NCI-H524 (cell line): ENCODE data around the gene PCDHA9.
"Not testable (repeated sequence)": the region's sequence is repeated elsewhere in the genome, so short reads cannot be mapped to it uniquely, and the experiment has no call there.

Source experiments
- DNase-seq, 2 experiments: peaks; one replicate each; lab custom pipeline; 2025; lab: John Stamatoyannopoulos, UW

The PCDHA9 gene

GRCh38 chr5:140835622-140836510 is 12.3 kb upstream of the PCDHA9 start:
- no peak for DNase-seq

GRCh38 chr5:140840978-140841962 is 6.9 kb upstream of the PCDHA9 start, which contains the start of gene PCDHA8:
PCDHA8 (plus strand) TSS chr5:140841187; CDS start chr5:140841322, 135 bp downstream.
- peak; percentile 5 to 61 for DNase-seq

DNA sequence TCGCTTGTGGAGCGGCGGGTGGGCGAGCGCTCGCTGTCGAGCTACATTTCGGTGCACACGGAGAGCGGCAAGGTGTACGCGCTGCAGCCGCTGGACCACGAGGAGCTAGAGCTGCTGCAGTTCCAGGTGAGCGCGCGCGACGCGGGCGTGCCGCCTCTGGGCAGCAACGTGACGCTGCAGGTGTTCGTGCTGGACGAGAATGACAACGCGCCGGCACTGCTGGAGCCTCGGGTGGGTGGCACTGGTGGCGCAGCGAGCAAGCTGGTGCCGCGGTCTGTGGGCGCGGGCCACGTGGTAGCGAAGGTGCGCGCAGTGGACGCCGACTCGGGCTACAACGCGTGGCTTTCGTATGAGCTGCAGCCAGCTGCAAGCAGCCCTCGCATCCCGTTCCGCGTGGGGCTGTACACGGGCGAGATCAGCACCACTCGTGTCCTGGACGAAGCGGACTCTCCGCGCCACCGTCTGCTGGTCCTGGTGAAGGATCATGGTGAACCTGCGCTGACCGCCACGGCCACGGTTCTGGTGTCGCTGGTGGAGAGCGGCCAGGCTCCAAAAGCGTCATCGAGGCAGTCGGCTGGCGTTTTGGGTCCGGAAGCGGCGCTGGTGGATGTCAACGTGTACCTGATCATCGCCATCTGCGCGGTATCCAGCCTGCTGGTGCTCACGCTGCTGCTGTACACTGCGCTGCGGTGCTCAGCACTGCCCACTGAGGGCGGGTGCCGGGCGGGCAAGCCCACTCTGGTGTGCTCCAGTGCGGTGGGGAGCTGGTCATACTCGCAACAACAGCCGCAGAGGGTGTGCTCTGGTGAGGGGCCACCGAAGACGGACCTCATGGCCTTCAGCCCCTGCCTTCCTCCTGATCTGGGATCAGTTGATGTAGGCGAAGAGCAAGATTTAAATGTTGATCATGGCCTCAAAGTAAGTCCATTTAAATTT is 5.1 kb upstream of the PCDHA9 start:
- no peak for DNase-seq

DNA sequence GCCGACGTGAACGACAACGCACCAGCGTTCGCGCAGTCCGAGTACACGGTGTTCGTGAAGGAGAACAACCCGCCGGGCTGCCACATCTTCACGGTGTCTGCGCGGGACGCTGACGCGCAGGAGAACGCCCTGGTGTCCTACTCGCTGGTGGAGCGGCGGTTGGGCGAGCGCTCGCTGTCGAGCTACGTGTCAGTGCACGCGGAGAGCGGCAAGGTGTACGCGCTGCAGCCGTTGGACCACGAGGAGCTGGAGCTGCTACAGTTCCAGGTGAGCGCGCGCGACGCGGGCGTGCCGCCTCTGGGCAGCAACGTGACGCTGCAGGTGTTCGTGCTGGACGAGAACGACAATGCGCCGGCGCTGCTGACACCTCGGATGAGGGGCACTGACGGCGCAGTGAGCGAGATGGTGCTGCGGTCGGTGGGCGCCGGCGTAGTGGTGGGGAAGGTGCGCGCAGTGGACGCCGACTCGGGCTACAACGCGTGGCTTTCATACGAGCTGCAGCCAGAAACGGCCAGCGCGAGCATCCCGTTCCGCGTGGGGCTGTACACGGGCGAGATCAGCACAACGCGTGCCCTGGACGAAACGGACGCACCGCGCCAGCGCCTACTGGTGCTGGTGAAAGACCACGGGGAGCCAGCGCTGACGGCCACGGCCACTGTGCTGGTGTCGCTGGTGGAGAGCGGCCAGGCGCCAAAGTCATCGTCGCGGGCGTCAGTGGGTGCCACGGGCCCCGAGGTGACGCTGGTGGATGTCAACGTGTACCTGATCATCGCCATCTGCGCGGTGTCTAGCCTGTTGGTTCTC is 1.9 kb downstream of the PCDHA9 start:
- not testable (repeated sequence) for DNase-seq

DNA sequence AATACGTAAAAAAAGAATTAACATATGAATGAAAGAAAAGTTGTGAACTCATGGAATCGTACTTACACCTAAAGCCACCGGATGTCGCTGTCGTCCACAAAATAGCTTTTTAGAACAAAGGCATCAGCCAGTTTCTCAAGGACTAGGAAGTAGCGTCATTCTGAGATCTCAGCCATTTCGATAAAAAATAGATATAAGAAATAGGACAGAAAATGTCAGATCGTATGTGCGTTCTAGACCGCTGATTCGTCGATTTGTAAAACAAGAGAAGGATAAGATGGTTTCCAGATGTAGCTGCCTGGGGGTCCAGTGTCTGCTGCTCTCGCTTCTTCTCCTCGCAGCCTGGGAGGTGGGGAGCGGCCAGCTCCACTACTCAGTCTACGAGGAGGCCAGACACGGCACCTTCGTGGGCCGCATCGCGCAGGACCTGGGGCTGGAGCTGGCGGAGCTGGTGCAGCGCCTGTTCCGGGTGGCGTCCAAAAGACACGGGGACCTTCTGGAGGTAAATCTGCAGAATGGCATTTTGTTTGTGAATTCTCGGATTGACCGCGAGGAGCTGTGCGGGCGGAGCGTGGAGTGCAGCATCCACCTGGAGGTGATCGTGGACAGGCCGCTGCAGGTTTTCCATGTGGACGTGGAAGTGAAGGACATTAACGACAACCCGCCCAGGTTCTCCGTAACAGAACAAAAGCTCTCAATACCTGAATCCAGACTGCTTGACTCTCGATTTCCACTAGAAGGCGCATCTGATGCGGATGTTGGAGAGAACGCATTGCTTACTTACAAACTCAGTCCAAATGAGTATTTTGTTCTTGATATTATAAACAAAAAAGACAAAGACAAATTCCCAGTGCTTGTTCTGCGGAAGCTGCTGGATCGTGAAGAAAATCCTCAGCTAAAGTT is 7.8 kb downstream of the PCDHA9 start, which contains the start of gene PCDHA10:
PCDHA10 (plus strand) TSS at position 126 of the 903 bp plus-strand sequence; CDS start at position 278, 152 bp downstream.
- no peak for DNase-seq

- DNase-seq: no peak
Observed at GRCh38 chr5:140857177-140857986, 9.2 kb downstream of the PCDHA9 start.

DNA sequence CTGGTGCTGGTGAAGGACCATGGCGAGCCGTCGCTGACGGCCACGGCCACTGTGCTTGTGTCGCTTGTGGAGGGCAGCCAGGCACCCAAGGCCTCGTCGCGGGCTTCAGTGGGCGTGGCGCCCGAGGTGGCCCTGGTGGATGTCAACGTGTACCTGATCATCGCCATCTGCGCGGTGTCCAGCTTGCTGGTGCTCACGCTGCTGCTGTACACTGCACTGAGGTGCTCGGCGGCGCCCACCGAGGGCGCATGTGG is 9.7 kb downstream of the PCDHA9 start:
- DNase-seq: no peak

DNA sequence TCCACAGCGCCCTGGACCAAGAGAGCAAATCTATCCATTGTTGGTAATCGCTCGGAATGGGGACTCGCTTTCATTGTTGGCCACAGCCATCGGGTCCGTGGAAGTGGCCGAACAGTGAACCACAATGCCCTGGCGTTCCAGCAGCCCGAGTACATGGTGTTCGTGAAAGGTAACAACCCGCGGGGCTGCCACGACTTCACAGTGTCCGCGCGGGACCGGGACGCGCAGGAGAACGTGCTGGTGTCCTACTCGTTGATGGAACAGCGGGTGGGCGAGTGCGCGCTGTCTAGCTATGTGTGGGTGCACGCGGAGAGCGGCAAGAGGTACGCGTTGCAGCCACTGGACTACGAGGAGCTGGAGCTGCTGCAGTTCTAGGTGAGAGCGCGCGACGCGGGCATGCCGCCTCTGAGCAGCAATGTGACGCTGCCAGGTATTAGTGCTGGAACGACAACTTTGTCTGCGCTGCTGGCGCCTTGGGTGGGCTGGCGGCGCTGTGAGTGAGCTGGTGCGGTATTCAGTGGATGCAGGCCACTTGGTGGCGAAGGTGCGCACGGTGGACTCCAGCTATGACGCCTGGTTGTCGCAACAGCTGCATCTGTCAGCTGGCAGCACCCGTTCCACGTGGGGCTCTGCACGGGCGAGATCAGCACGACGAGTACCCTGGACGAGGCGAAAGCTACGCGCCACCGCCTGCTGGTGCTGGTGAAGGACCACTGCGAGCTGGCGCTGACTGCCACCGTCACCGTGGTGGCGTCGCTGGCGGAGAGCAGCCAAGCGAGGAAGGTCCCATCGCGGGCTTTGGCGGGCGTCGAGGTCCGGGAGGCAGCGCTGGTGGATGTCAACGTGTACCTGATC is 14.5 kb downstream of the PCDHA9 start:
- DNase-seq: no peak

DNA sequence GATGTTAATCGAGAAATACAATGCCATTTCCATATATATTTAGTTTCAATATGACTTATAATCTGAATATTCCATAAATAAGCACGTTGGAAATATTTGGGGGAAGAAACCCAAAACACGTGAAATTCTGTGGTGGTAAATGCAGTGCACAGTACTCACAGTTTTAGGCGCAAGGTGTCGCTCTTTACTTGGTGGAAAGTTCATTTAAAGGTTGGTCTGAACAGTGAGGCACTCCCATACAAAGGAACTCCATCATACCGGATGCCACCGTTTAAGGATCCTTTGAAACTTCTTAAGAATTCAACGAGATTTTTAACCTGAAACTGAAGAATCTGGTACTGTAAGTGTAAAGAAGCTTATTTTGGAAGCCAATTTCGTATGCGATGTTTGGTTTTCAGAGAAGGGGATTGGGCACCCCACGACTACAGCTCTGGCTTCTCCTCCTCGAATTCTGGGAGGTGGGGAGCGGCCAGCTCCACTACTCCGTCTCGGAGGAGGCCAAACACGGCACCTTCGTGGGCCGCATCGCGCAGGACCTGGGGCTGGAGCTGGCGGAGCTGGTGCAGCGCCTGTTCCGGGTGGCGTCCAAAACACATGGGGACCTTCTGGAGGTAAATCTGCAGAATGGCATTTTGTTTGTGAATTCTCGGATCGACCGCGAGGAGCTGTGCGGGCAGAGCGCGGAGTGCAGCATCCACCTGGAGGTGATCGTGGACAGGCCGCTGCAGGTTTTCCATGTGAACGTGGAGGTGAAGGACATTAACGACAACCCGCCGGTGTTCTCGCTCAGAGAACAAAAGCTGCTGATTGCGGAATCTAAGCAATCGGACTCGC is 20.8 kb downstream of the PCDHA9 start, which contains the start of gene PCDHA11:
PCDHA11 (plus strand) TSS at position 237 of the 834 bp plus-strand sequence; CDS start at position 384, 147 bp downstream.
- DNase-seq: peak; percentile 59 to 83

DNA sequence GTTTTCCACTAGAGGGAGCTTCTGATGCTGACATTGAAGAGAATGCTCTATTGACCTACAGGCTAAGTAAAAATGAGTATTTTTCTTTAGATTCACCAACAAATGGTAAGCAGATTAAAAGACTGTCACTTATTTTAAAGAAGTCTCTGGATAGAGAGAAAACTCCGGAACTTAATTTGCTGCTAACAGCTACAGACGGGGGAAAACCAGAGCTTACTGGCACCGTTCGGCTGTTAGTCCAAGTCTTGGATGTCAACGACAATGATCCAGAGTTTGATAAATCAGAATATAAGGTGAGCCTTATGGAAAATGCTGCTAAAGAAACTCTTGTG is 21.3 kb downstream of the PCDHA9 start:
- DNase-seq: no peak

DNA sequence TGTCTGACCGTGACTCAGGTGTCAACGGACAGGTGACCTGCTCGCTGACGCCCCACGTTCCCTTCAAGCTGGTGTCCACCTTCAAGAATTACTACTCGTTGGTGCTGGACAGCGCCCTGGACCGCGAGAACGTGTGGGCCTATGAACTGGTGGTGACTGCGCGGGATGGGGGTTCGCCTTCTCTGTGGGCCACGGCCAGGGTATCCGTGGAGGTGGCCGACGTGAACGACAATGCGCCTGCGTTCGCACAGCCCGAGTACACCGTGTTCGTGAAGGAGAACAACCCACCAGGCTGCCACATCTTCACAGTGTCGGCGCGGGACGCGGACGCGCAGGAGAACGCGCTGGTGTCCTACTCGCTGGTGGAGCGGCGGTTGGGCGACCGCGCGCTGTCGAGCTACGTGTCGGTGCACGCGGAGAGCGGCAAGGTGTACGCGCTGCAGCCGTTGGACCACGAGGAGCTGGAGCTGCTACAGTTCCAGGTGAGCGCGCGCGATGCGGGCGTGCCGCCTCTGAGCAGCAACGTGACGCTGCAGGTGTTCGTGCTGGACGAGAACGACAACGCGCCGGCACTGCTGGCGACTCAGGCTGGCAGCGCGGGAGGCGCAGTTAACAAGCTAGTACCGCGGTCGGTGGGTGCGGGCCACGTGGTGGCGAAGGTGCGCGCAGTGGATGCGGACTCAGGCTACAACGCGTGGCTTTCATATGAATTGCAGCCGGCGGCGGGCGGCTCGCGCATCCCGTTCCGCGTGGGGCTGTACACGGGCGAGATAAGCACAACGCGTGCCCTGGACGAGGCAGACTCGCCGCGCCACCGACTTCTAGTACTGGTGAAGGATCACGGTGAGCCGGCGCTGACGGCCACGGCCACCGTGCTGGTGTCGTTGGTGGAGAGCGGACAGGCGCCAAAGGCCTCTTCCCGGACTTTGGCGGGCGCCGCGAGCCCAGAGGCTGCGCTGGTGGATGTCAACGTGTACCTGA is 22.3 kb downstream of the PCDHA9 start:
- DNase-seq: no peak

DNA sequence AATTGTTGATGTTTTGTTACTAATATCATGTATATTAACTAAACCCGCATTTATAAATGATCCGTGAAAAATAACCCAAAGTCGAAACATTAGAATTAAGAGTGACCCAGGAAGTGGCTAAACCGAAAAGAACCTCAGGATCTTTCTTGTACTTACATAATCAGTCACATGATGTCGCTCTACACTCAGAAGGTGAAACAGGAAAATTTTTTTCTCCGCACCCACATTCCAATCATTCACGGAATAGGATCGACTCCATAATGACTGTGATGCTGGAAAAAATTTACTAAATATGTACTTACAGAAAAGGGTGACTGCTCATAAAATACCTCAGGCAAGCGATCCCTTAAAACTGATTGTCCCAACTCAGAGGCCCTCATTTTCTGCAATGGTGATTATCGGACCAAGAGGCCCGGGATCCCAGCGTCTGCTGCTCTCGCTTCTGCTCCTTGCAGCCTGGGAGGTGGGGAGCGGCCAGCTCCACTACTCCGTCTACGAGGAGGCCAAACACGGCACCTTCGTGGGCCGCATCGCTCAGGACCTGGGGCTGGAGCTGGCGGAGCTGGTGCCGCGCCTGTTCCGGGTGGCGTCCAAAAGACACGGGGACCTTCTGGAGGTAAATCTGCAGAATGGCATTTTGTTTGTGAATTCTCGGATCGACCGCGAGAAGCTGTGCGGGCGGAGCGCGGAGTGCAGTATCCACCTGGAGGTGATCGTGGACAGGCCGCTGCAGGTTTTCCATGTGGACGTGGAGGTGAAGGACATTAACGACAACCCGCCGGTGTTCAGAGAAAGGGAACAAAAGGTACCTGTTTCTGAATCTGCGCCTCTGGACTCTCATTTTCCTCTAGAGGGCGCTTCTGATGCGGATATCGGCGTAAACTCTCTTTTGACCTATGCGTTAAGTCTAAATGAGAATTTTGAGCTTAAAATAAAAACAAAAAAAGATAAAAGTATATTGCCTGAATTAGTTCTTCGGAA is 27.2 kb downstream of the PCDHA9 start, which contains the start of gene PCDHA12:
PCDHA12 (plus strand) TSS at position 224 of the 981 bp plus-strand sequence; CDS start at position 389, 165 bp downstream.
- no peak for DNase-seq

GRCh38 chr5:140876541-140877261 is 28.5 kb downstream of the PCDHA9 start:
- DNase-seq: not testable (repeated sequence)

DNA sequence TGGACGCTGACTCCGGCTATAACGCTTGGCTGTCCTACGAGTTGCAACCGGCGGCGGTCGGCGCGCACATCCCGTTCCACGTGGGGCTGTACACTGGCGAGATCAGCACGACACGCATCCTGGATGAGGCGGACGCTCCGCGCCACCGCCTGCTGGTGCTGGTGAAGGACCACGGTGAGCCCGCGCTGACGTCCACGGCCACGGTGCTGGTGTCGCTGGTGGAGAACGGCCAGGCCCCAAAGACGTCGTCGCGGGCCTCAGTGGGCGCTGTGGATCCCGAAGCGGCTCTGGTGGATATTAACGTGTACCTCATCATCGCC is 29.0 kb downstream of the PCDHA9 start:
- no peak for DNase-seq
